NT2/D1 (cell line): ENCODE data around the gene MVP.

Source experiments
- YY1 ChIP-seq: IDR thresholded peaks from 2 replicates; pipeline ENCODE4 v1.6.1; 2011; ENCODE audit not compliant: insufficient read length, insufficient read depth
- ZNF274 ChIP-seq: IDR thresholded peaks from 2 replicates; pipeline ENCODE4 v1.6.1; 2011; ENCODE audit warnings: mild to moderate bottlenecking, low read depth, low read length

DNA sequence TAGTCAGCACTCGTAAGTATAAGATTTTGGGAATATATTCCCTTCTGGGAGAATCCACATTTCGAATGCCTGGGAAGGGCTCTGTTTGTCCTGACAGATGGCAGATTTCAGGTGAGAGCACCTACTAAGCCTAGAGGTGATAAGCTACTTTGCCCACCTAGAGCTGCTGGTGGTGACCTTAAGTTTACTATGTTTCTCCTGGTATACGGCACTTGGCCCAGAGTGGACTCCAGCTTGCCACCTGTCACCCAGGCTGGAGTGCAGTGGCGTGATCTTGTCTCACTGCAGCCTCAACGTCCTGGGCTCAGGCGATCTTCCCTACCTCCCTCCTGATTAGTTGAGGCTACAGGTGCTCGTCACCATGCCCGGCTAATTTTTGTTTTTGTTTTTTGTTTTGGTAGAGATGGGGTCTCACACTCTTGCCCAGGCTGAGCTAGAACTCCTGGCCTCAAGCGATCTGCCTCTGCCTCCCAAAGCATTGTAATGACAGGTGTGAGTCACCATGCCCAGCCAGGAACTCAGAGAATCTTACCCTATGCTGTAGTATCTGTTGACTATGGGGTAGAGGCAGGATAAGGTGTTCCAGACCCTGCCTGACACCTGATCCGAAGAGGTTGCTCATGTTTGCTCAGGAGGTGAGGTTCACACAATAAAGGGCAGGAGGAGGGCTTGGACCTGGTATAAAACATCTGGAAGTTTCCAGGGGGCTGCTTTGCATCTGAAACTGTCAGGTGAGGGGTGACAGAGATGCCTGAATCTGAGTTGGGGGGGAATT lies 42.5 kb upstream of the MVP start, which contains the start of gene ZG16:
- TF ChIP-seq YY1, result no peak
- no peak for TF ChIP-seq ZNF274
